Nasal cavity respiratory epithelium epithelial cell of viscerocranial mucosa (primary cell): ENCODE results near the gene POLR3H. TPM values are rescaled to one million over a fixed set of nuclear protein-coding genes. Genes with fewer than 3 reads are reported as not detected.

Experiments used
- total RNA-seq: library from RNA; depleted of rRNA; stranded (reverse); fragments of >200 nt; gene quantifications from 2 replicates; pipeline ENCODE4 v1.2.3, GENCODE V29; 2014

POLR3H gene
- 15.4 and 26.3 TPM in 2 replicates for total RNA-seq

GRCh38 chr22:41543854-41544670 is at the start of gene POLR3H:
Gene POLR3H (minus strand): TSS chr22:41544470. CDS start chr22:41544101, 369 bp downstream.

GRCh38 chr22:41589391-41590241 is 45.3 kb upstream of the POLR3H start, which contains the start of gene PMM1:
Gene PMM1 (minus strand): TSS chr22:41589840. CDS start chr22:41589805, 35 bp downstream.

Other genes starting within 250 kb of the POLR3H start
- gene ZC3H7B, start 242.9 kb downstream of the POLR3H start, total RNA-seq = 16.4 and 57.0 TPM in 2 replicates
- 9.9 and 12.8 TPM in 2 replicates for gene TEF, start 162.5 kb downstream of the POLR3H start, total RNA-seq
- 10.9 and 34.5 TPM in 2 replicates for gene TOB2, start 97.7 kb downstream of the POLR3H start, total RNA-seq
- 52.9 and 108 TPM in 2 replicates for gene PHF5A, start 75.8 kb downstream of the POLR3H start, total RNA-seq
- 82.4 and 122 TPM in 2 replicates for gene ACO2, start 75.4 kb downstream of the POLR3H start, total RNA-seq
- 0.07 TPM in 1 of 2 replicates, not detected in the other for gene CSDC2, start 16.5 kb upstream of the POLR3H start, total RNA-seq
- gene PMM1, start 45.4 kb upstream of the POLR3H start, total RNA-seq = 14.6 and 20.8 TPM in 2 replicates
- gene DESI1, start 76.6 kb upstream of the POLR3H start, total RNA-seq = 15.4 and 31.9 TPM in 2 replicates
- 240 and 243 TPM in 2 replicates for gene XRCC6, start 76.8 kb upstream of the POLR3H start, total RNA-seq
- gene SNU13, start 144.4 kb upstream of the POLR3H start, total RNA-seq = 84.1 and 85.7 TPM in 2 replicates
- under 0.01 and 0.07 TPM in 2 replicates for gene MEI1, start 155.0 kb upstream of the POLR3H start, total RNA-seq